Breast epithelium (tissue), 3 donors: Measurements from ENCODE around the gene AGFG1.

ENCODE experiments used
- POLR2A ChIP-seq: fragments of 450-650 bp; IDR thresholded peaks from one replicate; pipeline ENCODE4 v1.6.1; 2016; ENCODE audit warnings: antibody characterized with exemption, mild to moderate bottlenecking, moderate library complexity
- TF ChIP-seq, protein P1 (sequence below), 3 donors: fragments of 450-650 bp; IDR thresholded peaks; one replicate each; pipeline ENCODE4 v1.5.1; 2016 to 2017; ENCODE audit warnings: antibody characterized with exemption in 3 of 3, mild to moderate bottlenecking in 3 of 3, moderate library complexity in 3 of 3

- TF ChIP-seq, protein P1, sequence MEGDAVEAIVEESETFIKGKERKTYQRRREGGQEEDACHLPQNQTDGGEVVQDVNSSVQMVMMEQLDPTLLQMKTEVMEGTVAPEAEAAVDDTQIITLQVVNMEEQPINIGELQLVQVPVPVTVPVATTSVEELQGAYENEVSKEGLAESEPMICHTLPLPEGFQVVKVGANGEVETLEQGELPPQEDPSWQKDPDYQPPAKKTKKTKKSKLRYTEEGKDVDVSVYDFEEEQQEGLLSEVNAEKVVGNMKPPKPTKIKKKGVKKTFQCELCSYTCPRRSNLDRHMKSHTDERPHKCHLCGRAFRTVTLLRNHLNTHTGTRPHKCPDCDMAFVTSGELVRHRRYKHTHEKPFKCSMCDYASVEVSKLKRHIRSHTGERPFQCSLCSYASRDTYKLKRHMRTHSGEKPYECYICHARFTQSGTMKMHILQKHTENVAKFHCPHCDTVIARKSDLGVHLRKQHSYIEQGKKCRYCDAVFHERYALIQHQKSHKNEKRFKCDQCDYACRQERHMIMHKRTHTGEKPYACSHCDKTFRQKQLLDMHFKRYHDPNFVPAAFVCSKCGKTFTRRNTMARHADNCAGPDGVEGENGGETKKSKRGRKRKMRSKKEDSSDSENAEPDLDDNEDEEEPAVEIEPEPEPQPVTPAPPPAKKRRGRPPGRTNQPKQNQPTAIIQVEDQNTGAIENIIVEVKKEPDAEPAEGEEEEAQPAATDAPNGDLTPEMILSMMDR (IDR thresholded peaks at IDR 0.05) = no peak
- no peak for TF ChIP-seq POLR2A
These were observed 39.4 kb downstream of the AGFG1 start for GRCh38 chr2:227511239-227511930.
